ENCODE data around the gene DOCK4.

The DOCK4 gene

GRCh38 chr7:112073530-112073929, 132.7 kb downstream of the DOCK4 start:
- no peak for DNase-seq (ENCODE audit: low spot score)
- in situ Hi-C loops (cut with MboI; ENCODE audit: low pct_unique_long_range_greater_than_20kb, low sequenced_read_pairs, unreplicated experiment), result no loop called here
- no peak for TF ChIP-seq CTCF (IDR thresholded peaks at IDR 0.05; ENCODE audit: extremely low read depth, insufficient read depth, missing control alignments)

- no peak for TF ChIP-seq CTCF (IDR thresholded peaks at IDR 0.05; ENCODE audit: extremely low read depth, insufficient read depth, missing control alignments)
- in situ Hi-C loops (cut with MboI; ENCODE audit: low pct_unique_long_range_greater_than_20kb, low sequenced_read_pairs, unreplicated experiment), result no loop called here
Measured at GRCh38 chr7:112072541-112073245, 133.5 kb downstream of the DOCK4 start.

GRCh38 chr7:112071856-112072255, 134.3 kb downstream of the DOCK4 start:
- no peak for TF ChIP-seq CTCF (IDR thresholded peaks at IDR 0.05; ENCODE audit: extremely low read depth, insufficient read depth, missing control alignments)
- in situ Hi-C loops (cut with MboI; ENCODE audit: low pct_unique_long_range_greater_than_20kb, low sequenced_read_pairs, unreplicated experiment), result no loop called here
- no peak for DNase-seq (ENCODE audit: low spot score)

More at GRCh38 chr7:112072541-112073245, 133.5 kb downstream of the DOCK4 start:
- no peak for DNase-seq (ENCODE audit: low spot score)

- DNase-seq (ENCODE audit: low spot score), result no peak
- in situ Hi-C loops (cut with MboI; ENCODE audit: low pct_unique_long_range_greater_than_20kb, low sequenced_read_pairs, unreplicated experiment), result no loop called here
Measured at GRCh38 chr7:112070674-112071256, 135.4 kb downstream of the DOCK4 start.

GRCh38 chr7:112069879-112070321, 136.3 kb downstream of the DOCK4 start:
- in situ Hi-C loops (cut with MboI; ENCODE audit: low pct_unique_long_range_greater_than_20kb, low sequenced_read_pairs, unreplicated experiment), result no loop called here
- TF ChIP-seq CTCF (IDR thresholded peaks at IDR 0.05; ENCODE audit: extremely low read depth, insufficient read depth, missing control alignments), result no peak
- DNase-seq (ENCODE audit: low spot score), result no peak

More at GRCh38 chr7:112070674-112071256, 135.4 kb downstream of the DOCK4 start:
- no peak for TF ChIP-seq CTCF (IDR thresholded peaks at IDR 0.05; ENCODE audit: extremely low read depth, insufficient read depth, missing control alignments)

GRCh38 chr7:112068967-112069366, 137.2 kb downstream of the DOCK4 start:
- in situ Hi-C loops (cut with MboI; ENCODE audit: low pct_unique_long_range_greater_than_20kb, low sequenced_read_pairs, unreplicated experiment), result no loop called here
- TF ChIP-seq CTCF (IDR thresholded peaks at IDR 0.05; ENCODE audit: extremely low read depth, insufficient read depth, missing control alignments), result no peak
- no peak for DNase-seq (ENCODE audit: low spot score)

All from GM13977 (cell line).